ENCODE results near the gene ABCD1.

- TF ChIP-seq POLR2AphosphoS5 (IDR thresholded peaks at IDR 0.05; ENCODE audit: low read depth, low read length): no peak
- TF ChIP-seq POLR2A (IDR thresholded peaks at IDR 0.05; ENCODE audit: low read depth, low read length): no peak
- no peak for TF ChIP-seq TAF1 (IDR thresholded peaks at IDR 0.05; ENCODE audit: low read depth, low read length)
Measured at GRCh38 chrX:153686711-153687110, 37.9 kb upstream of the ABCD1 start.

All from GM12891 (cell line).